Amygdala (tissue), 56 donors: Measurements from ENCODE around the gene MED13L.

Experiments
- DNase-seq, 56 donors: peaks; one replicate each; lab custom pipeline; 2025; lab: John Stamatoyannopoulos, UW

MED13L gene

GRCh38 chr12:115934046-115934445 is 343.4 kb downstream of the MED13L start:
- no peak for DNase-seq

- DNase-seq: no peak
These were observed 345.4 kb downstream of the MED13L start for GRCh38 chr12:115932066-115932465.

GRCh38 chr12:115930336-115930735 is 347.2 kb downstream of the MED13L start:
- DNase-seq: no peak

- DNase-seq: no peak
These were observed 351.3 kb downstream of the MED13L start for GRCh38 chr12:115926037-115926670.

GRCh38 chr12:115923851-115924250 is 353.6 kb downstream of the MED13L start:
- no peak for DNase-seq

- DNase-seq: no peak
These were observed 354.4 kb downstream of the MED13L start for GRCh38 chr12:115922952-115923564.

- no peak for DNase-seq
These were observed 356.9 kb downstream of the MED13L start for GRCh38 chr12:115920395-115921183.

GRCh38 chr12:115918763-115919162 is 358.7 kb downstream of the MED13L start:
- DNase-seq: no peak

GRCh38 chr12:115916910-115917668 is 360.4 kb downstream of the MED13L start:
- DNase-seq: peak in 25 of 56 donors; percentile 1 to 61 (median 10)

- DNase-seq: no peak
These were observed 363.4 kb downstream of the MED13L start for GRCh38 chr12:115914122-115914521.

- no peak for DNase-seq
These were observed 365.1 kb downstream of the MED13L start for GRCh38 chr12:115912440-115912839.

- no peak for DNase-seq
These were observed 366.1 kb downstream of the MED13L start for GRCh38 chr12:115911360-115911759.

- no peak for DNase-seq
These were observed 367.4 kb downstream of the MED13L start for GRCh38 chr12:115910057-115910456.
